Liver (tissue), 3 donors: ENCODE data around the gene HAVCR1.
"Not testable (repeated sequence)": the region's sequence is repeated elsewhere in the genome, so short reads cannot be mapped to it uniquely, and the experiment has no call there.

ENCODE experiments used
- NR2F2 ChIP-seq: IDR thresholded peaks from 2 replicates; pipeline ENCODE4 v1.6.1; 2016; ENCODE audit warnings: antibody characterized with exemption
- RAD21 ChIP-seq, 2 donors: IDR thresholded peaks; 2 replicates each; pipeline ENCODE4 v1.6.1; 2016; ENCODE audit warnings: antibody characterized with exemption in 2 of 2, mild to moderate bottlenecking in 2 of 2
- SP1 ChIP-seq: IDR thresholded peaks from 2 replicates; pipeline ENCODE4 v1.6.1; 2018; ENCODE audit warnings: antibody characterized with exemption, mild to moderate bottlenecking
- YY1 ChIP-seq: IDR thresholded peaks from 2 replicates; pipeline ENCODE4 v1.6.1; 2016; ENCODE audit warnings: antibody characterized with exemption, mild to moderate bottlenecking
- TF ChIP-seq, protein P1 (sequence below): fragments of 150-350 bp; IDR thresholded peaks from 2 replicates; pipeline ENCODE4 v1.5.1; 2017; ENCODE audit warnings: improper control_type of control experiment, low read depth, low read length; ENCODE audit not compliant: missing input control
- donor health status: healthy.
- donor health status: healthy.

DNA sequence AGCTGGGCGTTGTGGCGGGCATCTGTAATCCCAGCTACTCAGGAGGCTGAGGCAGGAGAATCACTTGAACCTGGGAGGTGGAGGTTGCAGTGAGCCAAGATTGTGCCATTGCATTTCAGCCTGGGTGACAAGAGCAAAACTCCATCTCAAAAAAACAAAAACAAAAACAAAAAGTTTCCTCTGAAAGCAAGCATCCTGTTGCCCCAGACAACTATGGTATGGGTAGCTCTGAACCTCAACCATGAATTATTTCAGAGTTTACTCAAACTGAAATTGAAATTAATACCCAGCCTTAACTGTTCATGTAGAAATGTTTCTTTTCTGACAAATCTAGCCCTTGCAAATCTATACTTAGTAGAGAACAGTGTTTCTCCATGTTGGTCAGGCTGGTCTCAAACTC lies 31.3 kb downstream of the HAVCR1 start:
- TF ChIP-seq, protein P1, sequence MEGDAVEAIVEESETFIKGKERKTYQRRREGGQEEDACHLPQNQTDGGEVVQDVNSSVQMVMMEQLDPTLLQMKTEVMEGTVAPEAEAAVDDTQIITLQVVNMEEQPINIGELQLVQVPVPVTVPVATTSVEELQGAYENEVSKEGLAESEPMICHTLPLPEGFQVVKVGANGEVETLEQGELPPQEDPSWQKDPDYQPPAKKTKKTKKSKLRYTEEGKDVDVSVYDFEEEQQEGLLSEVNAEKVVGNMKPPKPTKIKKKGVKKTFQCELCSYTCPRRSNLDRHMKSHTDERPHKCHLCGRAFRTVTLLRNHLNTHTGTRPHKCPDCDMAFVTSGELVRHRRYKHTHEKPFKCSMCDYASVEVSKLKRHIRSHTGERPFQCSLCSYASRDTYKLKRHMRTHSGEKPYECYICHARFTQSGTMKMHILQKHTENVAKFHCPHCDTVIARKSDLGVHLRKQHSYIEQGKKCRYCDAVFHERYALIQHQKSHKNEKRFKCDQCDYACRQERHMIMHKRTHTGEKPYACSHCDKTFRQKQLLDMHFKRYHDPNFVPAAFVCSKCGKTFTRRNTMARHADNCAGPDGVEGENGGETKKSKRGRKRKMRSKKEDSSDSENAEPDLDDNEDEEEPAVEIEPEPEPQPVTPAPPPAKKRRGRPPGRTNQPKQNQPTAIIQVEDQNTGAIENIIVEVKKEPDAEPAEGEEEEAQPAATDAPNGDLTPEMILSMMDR: not testable (repeated sequence)
- TF ChIP-seq NR2F2; SP1; RAD21 (IDR thresholded peaks at IDR 0.05); YY1: not testable (repeated sequence)
